Measurements from ENCODE around the gene GAREM1.

The GAREM1 gene

DNA sequence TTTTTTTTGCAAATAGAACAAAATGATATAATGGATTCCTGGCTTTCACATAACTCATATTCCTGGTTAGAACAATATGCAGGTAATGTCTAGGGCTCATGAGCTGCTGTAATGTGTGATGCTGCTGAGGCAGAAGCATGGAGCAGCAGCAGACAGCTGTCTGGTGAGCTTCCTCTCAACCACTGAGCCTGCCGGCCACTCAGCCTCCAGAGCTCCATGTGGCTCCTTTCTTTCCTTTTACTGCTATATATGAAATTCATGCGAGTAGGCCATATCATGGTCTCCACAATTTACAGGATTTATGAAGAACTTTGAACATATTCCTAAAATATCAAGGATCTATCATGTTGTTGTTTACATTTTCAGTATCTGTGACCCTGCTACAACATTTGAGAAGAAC is 159.9 kb downstream of the GAREM1 start:
- no peak for DNase-seq (ENCODE audit: low read depth, low spot score)
- no peaks in the 10 kb centered on the region for H3K4me1 ChIP-seq (ENCODE audit: control insufficient read depth, insufficient read depth, low read length)
- no peaks in the 10 kb centered on the region for H3K9me3 ChIP-seq (ENCODE audit: control insufficient read depth, insufficient read depth, low read length)
- no peak overlapping the region for H3K27ac ChIP-seq (ENCODE audit: low read length)
- H3K27me3 ChIP-seq (ENCODE audit: control insufficient read depth, insufficient read depth, low read length), result no peaks in the 10 kb centered on the region
- no CpG with 5 or more reads among the region's 2 CpGs for WGBS (ENCODE audit: insufficient coverage, insufficient read length)
- no peaks in the 10 kb centered on the region for H3K36me3 ChIP-seq (ENCODE audit: control insufficient read depth, insufficient read depth, low read length)
- H3K4me3 ChIP-seq (ENCODE audit: low read length), result no peak overlapping the region

DNA sequence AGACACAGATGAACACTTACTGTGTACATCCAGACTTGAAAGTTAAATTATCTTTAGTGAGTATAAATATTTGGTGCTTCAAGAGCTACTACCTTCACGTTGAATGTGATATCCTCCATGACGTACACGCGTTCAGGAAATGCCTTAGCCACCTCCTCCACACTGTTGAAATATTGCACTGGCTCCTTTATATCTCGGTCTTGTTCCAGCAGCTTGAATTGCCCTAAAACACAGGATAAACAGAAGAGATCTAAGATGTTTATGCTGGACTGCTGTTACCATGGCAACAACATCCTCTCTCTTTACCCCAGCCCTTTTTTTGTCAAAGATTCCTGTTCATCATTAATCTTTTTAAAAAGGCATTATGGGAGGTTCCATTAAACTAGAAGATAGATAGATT is 160.6 kb downstream of the GAREM1 start:
- Histone ChIP-seq H3K4me3 (ENCODE audit: low read length) (no peak overlapping the region), H3K4me1 (ENCODE audit: control insufficient read depth, insufficient read depth, low read length) (no peaks in the 10 kb centered on the region), H3K9me3 (ENCODE audit: control insufficient read depth, insufficient read depth, low read length) (no peaks in the 10 kb centered on the region), H3K27ac (ENCODE audit: low read length) (no peak overlapping the region), H3K36me3 (ENCODE audit: control insufficient read depth, insufficient read depth, low read length) (no peaks in the 10 kb centered on the region), H3K27me3 (ENCODE audit: control insufficient read depth, insufficient read depth, low read length) (no peaks in the 10 kb centered on the region)
- WGBS (ENCODE audit: insufficient coverage, insufficient read length), result no CpG with 5 or more reads among the region's 5 CpGs
- DNase-seq (ENCODE audit: low read depth, low spot score), result no peak

DNA sequence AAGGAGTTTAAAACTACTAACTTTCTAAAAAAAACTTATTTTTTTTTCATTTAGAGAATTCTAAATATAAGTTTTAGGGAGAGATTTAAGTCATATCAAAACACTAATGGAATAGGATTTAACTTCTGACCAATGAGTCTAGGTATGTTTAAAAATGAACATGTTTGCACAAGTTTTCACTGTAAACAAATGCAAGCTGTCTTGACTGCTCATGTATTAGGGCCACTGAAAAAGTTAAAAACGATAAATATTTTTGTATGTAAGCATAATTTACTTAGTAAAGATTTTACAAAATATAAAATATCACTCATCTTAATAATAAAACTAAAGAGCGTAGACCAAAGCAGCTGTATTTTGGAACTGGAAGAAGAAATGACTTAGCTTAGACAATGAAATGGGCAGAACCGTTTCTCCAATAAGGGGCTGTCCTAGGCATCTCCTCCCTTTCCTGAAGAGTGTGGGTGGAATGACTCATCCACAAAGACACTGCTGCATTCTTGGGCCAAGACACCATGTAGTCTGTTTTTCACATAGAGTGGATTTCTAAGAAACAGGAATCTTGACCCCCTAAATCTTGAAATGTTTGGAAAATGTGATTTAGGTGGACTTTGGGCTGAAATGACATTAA is 162.1 kb downstream of the GAREM1 start:
- no peaks in the 10 kb centered on the region for H3K9me3 ChIP-seq (ENCODE audit: control insufficient read depth, insufficient read depth, low read length)
- H3K4me3 ChIP-seq (ENCODE audit: low read length), result no peak overlapping the region
- H3K4me1 ChIP-seq (ENCODE audit: control insufficient read depth, insufficient read depth, low read length), result no peaks in the 10 kb centered on the region
- H3K27ac ChIP-seq (ENCODE audit: low read length), result no peak overlapping the region
- no CpG with 5 or more reads among the region's 3 CpGs for WGBS (ENCODE audit: insufficient coverage, insufficient read length)
- H3K27me3 ChIP-seq (ENCODE audit: control insufficient read depth, insufficient read depth, low read length), result no peaks in the 10 kb centered on the region
- no peaks in the 10 kb centered on the region for H3K36me3 ChIP-seq (ENCODE audit: control insufficient read depth, insufficient read depth, low read length)
- no peak for DNase-seq (ENCODE audit: low read depth, low spot score)

DNA sequence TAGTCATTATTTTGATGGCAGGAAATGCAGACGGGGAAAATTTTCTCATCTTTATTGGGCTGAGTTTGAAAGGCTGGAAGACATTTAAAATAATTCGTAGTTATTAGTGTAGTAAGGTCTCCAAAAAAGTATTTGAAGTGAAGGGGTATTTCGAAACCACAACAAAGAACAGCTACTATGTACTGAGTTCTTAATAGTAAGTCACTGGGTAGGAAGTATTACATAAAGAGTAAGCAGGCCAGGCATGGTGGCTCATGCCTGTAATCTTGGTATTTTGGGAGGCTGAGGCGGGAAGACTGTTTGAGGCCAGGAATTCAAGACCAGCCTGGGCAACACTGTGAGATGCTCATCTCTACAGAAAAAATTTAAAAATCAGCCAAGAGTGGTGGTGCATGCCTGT is 167.3 kb downstream of the GAREM1 start:
- no peak for DNase-seq (ENCODE audit: low read depth, low spot score)
- Histone ChIP-seq H3K27ac (ENCODE audit: low read length) (no peak overlapping the region), H3K4me3 (ENCODE audit: low read length) (no peak overlapping the region), H3K27me3 (ENCODE audit: control insufficient read depth, insufficient read depth, low read length) (no peaks in the 10 kb centered on the region), H3K9me3 (ENCODE audit: control insufficient read depth, insufficient read depth, low read length) (no peaks in the 10 kb centered on the region), H3K4me1 (ENCODE audit: control insufficient read depth, insufficient read depth, low read length) (no peaks in the 10 kb centered on the region), H3K36me3 (ENCODE audit: control insufficient read depth, insufficient read depth, low read length) (no peaks in the 10 kb centered on the region)
- WGBS (ENCODE audit: insufficient coverage, insufficient read length), result 100% methylated on average over 1 of the region's 4 CpGs

DNA sequence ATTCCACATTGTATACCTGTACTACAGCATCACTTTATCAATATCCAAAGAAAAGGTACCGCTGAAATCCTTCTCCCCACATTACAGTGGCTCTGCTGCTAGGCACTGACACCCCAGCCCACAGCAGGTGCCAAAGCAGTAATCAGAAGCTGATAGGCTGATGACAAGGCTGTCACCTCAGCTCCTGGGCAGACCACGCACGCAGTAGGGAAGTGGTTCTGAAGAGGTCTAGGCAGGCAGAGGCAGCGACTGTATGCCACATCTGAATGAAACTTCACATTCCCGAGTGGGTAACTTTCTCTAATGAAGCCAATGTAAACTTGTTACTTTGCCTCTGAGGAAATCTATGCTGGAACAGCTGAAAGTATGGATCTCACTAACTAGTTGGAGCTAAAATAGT is 167.9 kb downstream of the GAREM1 start:
- no peak for DNase-seq (ENCODE audit: low read depth, low spot score)
- H3K27me3 ChIP-seq (ENCODE audit: control insufficient read depth, insufficient read depth, low read length), result no peaks in the 10 kb centered on the region
- H3K4me1 ChIP-seq (ENCODE audit: control insufficient read depth, insufficient read depth, low read length), result no peaks in the 10 kb centered on the region
- H3K4me3 ChIP-seq (ENCODE audit: low read length), result no peak overlapping the region
- H3K36me3 ChIP-seq (ENCODE audit: control insufficient read depth, insufficient read depth, low read length), result no peaks in the 10 kb centered on the region
- H3K27ac ChIP-seq (ENCODE audit: low read length), result no peak overlapping the region
- no CpG with 5 or more reads among the region's 5 CpGs for WGBS (ENCODE audit: insufficient coverage, insufficient read length)
- no peaks in the 10 kb centered on the region for H3K9me3 ChIP-seq (ENCODE audit: control insufficient read depth, insufficient read depth, low read length)

DNA sequence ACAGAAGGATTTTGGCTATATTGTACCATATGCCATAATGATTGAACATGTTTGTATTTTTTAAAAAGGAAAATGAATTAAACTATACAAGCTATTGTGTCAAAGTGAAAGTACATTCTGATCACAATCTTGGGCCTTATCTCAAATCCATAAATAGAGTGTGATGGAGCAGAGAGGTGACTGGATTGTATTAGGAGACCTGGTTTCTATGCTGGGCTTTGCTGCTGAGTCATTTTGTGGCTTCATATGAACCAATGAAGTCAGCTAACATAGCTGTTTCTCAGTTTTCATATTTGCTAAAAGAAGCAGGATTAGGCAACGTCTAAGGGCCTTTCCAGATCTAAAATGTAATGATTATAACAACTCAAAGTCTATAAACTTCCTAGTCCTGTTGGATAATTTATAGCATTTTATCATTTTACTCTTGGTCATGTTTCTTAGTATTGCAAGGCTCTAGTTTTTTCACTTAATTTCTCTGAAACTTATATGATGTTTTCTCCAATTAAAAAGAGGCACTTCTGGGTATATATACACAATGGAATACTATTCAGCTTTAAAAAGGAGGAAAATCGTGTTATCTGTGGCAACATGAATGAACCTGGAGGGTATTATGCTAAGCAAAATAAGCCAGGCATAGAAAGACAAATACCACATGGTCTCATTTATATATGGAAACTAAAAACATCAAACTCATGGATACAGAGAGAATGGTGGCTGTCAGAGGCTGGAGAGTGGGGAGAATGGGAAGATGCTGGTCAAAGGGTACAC is 168.5 kb downstream of the GAREM1 start:
- Histone ChIP-seq H3K27ac (ENCODE audit: low read length) (no peak overlapping the region), H3K9me3 (ENCODE audit: control insufficient read depth, insufficient read depth, low read length) (no peaks in the 10 kb centered on the region), H3K36me3 (ENCODE audit: control insufficient read depth, insufficient read depth, low read length) (no peaks in the 10 kb centered on the region), H3K4me3 (ENCODE audit: low read length) (no peak overlapping the region), H3K27me3 (ENCODE audit: control insufficient read depth, insufficient read depth, low read length) (no peaks in the 10 kb centered on the region), H3K4me1 (ENCODE audit: control insufficient read depth, insufficient read depth, low read length) (no peaks in the 10 kb centered on the region)
- WGBS (ENCODE audit: insufficient coverage, insufficient read length), result no CpG with 5 or more reads among the region's 2 CpGs
- no peak for DNase-seq (ENCODE audit: low read depth, low spot score)

DNA sequence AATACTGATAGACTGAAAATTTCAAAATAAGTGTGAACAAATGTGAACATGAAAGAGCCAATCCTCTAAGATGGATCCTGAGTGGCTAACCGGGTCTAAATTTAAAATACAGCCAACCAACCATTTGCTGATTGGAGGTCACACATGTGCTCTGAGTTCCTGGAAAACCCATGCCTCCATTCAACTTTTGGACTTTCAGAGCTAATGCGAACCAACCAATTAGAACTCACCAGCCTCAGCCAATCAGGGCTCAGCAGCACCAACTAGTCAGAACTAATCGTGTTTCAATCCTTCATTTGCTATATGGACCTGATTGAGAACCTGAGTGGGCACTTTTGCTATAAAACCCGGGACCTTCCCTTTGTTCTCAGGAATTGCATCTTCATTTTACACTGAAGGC is 169.3 kb downstream of the GAREM1 start:
- Histone ChIP-seq H3K27me3 (ENCODE audit: control insufficient read depth, insufficient read depth, low read length) (no peaks in the 10 kb centered on the region), H3K9me3 (ENCODE audit: control insufficient read depth, insufficient read depth, low read length) (no peaks in the 10 kb centered on the region), H3K36me3 (ENCODE audit: control insufficient read depth, insufficient read depth, low read length) (no peaks in the 10 kb centered on the region), H3K27ac (ENCODE audit: low read length) (no peak overlapping the region), H3K4me3 (ENCODE audit: low read length) (no peak overlapping the region), H3K4me1 (ENCODE audit: control insufficient read depth, insufficient read depth, low read length) (no peaks in the 10 kb centered on the region)
- no peak for DNase-seq (ENCODE audit: low read depth, low spot score)
- WGBS (ENCODE audit: insufficient coverage, insufficient read length), result no CpG with 5 or more reads among the region's 4 CpGs

DNA sequence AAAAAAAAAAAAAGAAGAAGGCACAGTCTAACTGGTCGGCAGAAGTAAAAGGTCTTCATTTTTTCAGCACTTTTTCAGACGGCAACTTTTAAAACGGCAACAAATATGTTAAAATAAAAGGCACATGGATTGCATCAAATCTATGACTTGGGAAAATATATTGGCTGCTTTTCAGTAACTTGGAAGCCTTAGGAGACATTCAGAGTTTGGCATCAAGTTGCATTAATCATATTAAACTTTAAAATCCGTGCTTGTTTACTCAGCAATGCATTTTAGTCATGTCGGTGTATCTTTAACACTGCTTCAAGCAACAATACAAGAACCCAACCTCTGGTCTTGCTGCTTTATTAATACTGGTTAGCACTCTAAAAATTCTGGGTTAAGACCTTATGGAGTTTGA is 169.8 kb downstream of the GAREM1 start:
- H3K27ac ChIP-seq (ENCODE audit: low read length), result no peak overlapping the region
- no CpG with 5 or more reads among the region's 5 CpGs for WGBS (ENCODE audit: insufficient coverage, insufficient read length)
- H3K36me3 ChIP-seq (ENCODE audit: control insufficient read depth, insufficient read depth, low read length), result no peaks in the 10 kb centered on the region
- H3K4me3 ChIP-seq (ENCODE audit: low read length), result no peak overlapping the region
- no peaks in the 10 kb centered on the region for H3K27me3 ChIP-seq (ENCODE audit: control insufficient read depth, insufficient read depth, low read length)
- H3K9me3 ChIP-seq (ENCODE audit: control insufficient read depth, insufficient read depth, low read length), result no peaks in the 10 kb centered on the region
- DNase-seq (ENCODE audit: low read depth, low spot score), result no peak
- H3K4me1 ChIP-seq (ENCODE audit: control insufficient read depth, insufficient read depth, low read length), result no peaks in the 10 kb centered on the region

DNA sequence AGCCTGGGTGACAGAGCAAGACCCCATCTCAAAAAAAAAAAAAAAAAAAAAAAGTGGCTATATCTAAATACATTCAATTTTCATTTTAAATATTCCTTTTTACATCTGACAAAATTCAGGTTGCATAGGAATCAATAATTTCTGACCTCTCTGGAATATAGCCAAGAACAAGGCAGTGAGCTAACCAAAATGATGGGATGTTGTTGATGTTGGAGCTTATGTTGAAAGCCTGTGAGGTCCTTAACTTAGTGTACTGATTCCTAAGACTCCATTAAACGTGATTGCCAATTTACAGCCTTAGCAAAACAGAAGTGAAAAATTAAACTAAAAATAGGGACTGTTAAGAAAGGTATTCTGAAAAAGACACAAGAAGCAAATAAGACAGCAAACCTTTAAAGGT is 171.2 kb downstream of the GAREM1 start:
- no peak overlapping the region for H3K4me3 ChIP-seq (ENCODE audit: low read length)
- no peaks in the 10 kb centered on the region for H3K36me3 ChIP-seq (ENCODE audit: control insufficient read depth, insufficient read depth, low read length)
- no peaks in the 10 kb centered on the region for H3K4me1 ChIP-seq (ENCODE audit: control insufficient read depth, insufficient read depth, low read length)
- no peaks in the 10 kb centered on the region for H3K27me3 ChIP-seq (ENCODE audit: control insufficient read depth, insufficient read depth, low read length)
- no peak overlapping the region for H3K27ac ChIP-seq (ENCODE audit: low read length)
- no peak for DNase-seq (ENCODE audit: low read depth, low spot score)
- WGBS (ENCODE audit: insufficient coverage, insufficient read length), result no CpG with 5 or more reads among the region's 1 CpG
- H3K9me3 ChIP-seq (ENCODE audit: control insufficient read depth, insufficient read depth, low read length), result no peaks in the 10 kb centered on the region

DNA sequence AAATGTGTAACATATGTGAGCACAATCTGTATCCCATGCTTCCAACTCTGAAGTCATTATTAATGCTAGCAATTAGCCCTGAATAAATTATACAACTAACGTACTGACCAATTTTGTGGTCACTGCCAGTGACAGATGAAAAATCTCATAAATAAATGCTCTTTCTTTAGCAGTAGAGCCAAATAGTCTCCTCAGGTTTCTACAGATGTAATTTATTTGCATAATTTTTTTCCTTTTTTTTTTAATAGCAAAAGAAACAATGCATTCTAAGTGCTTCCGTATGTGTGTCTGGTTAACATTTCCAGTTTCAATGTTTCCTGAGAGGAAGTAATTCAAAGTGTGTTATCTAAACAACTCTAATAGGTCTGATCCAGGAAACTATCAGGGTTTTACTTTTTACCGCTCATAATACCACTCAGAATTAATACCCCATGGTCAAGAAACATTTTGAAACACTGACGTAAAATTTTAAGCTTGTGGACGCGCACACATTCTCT is 172.5 kb downstream of the GAREM1 start:
- WGBS (ENCODE audit: insufficient coverage, insufficient read length), result no CpG with 5 or more reads among the region's 6 CpGs
- H3K4me1 ChIP-seq (ENCODE audit: control insufficient read depth, insufficient read depth, low read length), result no peaks in the 10 kb centered on the region
- no peak overlapping the region for H3K27ac ChIP-seq (ENCODE audit: low read length)
- no peaks in the 10 kb centered on the region for H3K36me3 ChIP-seq (ENCODE audit: control insufficient read depth, insufficient read depth, low read length)
- no peaks in the 10 kb centered on the region for H3K9me3 ChIP-seq (ENCODE audit: control insufficient read depth, insufficient read depth, low read length)
- DNase-seq (ENCODE audit: low read depth, low spot score), result no peak
- H3K27me3 ChIP-seq (ENCODE audit: control insufficient read depth, insufficient read depth, low read length), result no peaks in the 10 kb centered on the region
- no peak overlapping the region for H3K4me3 ChIP-seq (ENCODE audit: low read length)

Data from iPS DF 6.9 (cell line).